Middle frontal gyrus (tissue), 1 donor: ENCODE results near the gene PARP11.

Experiments used
- DNase-seq: peaks from one replicate; pipeline ENCODE4 v3.0.0-alpha.2; 2015; ENCODE audit warnings: low spot score; ENCODE audit errors: extremely low spot score

Gene PARP11

DNA sequence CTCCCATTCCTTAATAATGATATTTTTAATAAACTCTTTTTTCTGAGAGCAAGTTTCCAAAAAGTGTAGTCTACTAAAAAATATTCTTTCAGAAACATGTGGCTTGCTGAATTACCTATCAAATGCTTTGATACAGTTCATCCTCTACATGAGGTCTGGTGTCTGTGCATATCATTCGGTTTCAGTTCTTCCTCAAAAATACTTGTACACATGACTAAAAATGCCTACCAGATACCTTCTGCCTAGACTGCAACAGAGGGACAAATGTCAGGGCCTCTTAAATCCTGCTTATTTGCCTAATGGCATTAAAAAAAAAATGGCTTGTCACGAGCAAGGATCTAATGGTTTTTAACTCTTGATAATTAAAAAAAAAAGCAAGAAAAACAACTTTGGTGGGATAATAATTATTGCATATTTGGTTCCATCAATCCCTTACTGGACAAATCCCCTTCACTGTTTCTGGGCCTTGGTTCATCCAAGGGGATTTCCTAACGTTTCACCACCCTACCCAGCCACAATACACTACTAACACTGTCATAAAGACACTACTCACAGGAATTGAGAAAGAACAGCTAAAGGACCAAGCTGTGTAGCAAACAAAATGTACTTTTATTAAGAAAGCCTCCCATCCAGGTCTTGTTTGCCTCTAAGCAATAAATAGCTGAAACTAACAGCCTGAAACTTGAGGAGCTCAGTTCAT is 45.7 kb downstream of the PARP11 start:
- no peak for DNase-seq

DNA sequence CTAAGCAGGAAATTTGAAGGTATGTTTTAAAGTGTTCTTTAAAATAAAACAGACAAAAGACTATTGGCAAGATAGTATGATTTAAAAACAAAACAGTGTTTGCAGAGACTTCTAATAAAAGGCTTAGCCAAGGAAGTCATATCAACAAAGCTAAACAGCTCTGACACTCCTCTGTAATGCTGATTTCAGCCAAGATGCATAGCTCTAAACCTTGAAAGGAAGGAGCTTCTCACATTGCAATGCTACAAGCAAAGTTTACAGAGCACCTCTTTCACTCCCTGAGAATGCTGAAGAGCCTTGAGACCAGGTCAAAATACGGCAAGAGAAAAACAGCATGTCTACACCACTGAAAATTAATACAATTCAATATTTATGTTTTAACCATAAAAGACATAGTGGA is 51.8 kb downstream of the PARP11 start:
- DNase-seq = no peak

DNA sequence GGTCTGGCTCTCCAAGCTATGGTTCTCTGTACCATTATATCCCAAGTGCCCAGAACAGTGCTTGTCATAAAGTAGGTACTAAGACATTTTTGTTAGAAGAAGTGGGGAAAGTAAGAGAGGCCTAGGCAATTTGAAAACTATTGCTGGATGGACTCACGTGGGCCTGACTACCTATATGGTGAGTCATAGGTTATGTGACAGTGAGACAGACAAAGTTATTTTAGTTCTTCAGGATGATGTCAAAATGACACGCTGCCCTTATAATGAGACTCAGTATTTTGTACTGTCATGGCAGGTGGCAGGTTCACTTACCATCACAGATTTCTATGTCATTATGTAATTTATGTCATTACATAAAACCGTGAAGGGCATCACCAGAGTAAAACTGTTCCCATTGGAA is 53.1 kb downstream of the PARP11 start:
- no peak for DNase-seq

DNA sequence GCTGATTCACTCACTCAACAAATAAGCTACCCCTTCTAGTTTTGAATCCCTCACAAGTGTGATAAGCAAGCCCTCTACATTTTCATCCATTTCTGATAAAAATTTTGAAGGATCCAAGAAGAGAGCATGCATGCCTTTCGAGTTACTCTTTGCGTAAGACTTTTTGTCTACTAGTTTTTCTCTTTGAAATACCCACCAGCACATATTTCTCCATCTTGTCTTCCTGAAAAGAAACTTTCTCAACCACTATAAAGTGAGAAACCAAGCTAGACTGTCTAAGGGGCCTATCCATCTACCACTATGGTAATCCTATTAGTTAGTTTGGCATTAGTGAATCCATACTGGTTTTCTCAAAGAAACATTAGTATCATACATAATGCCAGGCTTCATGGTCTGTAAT is 56.9 kb downstream of the PARP11 start:
- DNase-seq = no peak

DNA sequence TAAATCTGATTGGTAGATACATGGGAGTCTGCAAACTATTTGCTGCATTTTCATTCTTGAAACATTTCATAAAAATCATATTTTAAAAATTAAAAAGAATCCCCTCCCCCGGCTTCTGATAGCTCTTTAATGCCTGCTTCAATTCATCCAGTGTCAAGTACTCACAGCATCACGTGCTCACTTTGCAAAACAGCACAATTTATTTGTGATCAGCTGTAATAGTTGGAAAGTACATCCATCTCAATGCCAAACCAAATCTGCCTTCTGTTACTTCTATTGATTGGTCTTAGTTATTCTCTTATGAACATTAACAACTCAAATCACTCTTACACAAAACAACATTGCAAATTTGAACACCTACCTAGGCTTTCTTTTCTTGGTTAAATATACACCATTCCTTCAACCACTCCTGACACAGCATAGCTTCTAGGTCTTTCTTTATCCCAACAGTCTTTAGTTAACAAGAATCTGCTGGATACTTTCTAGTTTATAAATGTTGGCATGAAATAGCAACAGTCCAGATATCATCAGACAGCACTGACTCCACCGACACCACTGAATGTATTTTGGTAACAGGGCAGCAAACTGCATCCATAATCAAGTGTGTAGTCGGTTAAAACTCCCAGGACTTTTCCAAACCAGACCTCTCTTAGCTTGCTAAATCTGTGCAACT is 58.0 kb downstream of the PARP11 start:
- no peak for DNase-seq

DNA sequence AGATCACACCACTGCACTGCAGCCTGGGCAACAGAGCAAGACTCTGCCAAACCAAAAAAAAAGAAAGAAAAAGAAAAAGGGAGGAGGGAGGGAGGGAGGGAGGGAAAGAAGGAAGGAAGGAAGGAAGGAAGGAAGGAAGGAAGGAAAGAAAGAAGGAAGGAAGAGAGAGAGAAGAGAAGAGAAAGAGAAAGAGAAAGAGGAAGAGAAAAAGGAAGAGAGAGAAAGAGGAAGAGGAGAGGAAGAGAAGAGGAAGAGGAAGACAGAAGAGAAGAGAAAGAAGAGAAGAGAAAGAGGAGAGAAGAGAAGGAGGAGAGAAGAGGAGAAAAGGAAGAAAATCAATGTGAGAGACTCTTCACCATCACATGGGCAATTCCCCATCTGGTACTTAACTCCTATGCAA is 62.7 kb downstream of the PARP11 start:
- no peak for DNase-seq

DNA sequence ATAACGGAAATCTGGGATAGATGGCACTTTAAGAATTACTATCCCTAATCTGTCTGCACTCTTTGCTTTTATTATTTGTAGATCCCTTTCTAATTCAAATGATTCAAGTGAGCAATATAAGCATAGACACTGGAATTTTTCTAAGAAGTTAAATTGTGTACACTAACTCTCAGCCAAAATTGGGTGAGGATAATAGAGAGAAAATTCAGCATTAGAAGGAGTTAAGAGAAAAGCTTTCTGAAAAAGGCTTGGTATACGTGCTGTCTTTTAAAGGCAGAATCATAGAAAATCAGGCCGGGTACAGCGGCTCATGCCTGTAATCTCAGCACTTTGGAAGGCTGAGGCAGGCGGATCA is 63.2 kb downstream of the PARP11 start:
- DNase-seq = no peak

DNA sequence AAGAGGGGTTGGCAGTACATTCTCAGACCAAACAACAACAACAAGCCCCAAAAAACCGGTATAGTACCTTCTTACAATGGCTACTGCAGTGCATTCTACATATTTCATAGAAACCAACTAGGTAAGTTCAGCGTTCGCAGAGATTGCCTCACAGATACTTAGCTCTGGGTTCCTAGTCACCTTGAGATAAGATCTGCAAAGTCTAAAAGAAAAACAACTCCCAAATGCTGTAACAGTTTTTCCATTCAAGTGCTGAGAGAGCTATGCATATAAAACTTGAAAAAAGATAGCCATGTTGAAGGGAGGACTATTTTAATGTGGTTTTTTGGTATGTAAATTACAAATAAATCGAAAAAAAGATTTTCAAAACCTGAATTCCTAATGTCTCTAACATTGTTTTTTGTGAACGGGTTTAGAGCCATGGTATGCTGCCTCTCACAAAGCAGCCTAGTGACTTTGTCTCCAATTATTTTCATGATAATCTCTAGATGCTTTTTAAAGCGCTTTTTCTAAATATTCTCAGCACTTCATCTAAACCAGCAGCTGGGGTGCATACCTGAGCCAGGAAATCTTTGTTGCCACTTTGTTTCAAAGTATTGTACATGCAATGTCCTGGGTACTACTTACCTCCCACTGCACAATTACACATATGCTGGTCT is 63.7 kb downstream of the PARP11 start:
- no peak for DNase-seq

DNA sequence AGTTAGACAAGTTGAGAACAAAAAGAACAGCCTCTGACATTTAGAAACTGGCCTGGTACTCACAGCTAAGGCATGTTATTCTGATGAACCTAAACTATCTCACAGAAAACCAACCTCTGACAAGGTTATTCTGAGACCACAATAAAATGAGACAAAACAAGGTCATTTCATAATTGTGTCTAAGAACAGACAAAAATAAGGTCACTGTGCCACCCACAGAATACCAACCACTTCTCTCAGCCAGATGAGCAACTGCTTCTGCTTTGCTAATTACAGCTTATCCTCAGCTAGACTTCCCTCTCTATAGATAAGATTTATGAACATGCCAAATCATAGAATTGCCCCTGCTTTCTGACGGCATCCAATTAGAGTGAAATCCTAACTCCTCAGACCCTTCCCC is 68.1 kb downstream of the PARP11 start:
- DNase-seq = no peak

DNA sequence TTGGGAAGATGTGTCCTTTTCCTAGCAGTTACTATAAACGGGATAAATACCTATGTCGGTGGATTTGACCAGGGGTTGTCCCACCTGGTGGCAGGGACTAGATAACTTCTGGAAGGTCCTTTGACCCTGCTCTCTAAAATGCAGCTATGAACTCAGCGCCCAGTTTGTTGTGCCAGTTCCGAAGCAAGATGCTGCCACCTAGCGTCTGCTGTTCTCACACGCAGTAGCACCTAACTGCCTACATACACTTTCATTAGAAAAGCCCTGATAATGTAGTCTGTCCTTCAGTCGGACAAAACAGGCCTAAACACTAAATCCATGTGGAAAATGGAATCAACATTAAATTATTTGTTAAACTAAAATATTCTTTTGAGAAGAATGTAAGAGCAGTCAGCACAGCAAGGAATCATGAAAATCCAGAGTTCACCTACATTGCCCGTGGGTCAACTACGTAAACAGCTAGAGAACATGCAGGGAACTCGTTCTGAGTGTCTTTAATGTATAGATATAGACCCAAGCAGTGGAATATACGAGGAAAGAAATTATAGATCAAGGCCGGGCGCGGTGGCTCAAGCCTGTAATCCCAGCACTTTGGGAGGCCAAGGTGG is 69.2 kb downstream of the PARP11 start:
- DNase-seq = peak; percentile 68

DNA sequence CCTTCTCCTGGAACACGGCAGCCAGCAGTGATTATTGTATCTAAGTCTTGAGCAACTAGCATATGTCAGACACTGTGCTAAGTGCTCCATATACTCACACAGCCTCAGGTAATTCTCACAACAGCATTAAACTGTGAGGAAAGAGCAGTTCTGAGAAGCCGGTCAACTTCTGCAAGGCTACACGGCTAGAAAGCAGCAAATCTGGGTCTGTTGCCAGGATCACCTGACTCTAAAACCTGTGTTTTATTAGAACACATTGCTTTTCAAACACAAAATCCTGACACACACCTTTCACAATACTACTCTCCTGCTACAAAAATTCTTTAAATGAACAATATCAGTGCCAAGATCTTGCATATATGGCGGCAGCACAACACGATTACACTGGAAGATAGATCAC is 70.5 kb downstream of the PARP11 start:
- DNase-seq = no peak

DNA sequence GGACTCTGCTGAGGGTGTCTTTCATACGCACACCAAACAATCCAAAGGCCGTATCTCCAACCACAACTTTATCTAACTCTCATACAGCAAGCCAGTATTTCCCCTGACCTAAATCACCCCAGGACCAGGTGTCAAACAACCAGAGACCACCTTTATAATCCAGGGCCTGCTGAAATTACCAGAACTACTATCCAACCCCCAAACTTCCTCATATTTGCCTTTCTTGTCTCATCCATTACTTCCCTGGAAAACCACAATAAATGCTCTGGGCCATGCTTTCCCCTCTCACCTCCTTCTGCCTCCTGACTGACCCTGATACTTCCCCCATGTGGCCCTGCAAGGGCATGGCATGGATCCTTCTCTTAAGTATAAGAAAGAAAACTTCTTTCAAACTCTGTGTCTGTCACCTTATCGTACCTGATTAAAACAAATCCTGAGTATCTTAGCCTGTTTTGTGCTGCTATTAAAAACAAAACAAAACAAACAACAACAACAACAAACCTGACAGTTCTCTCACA is 75.6 kb downstream of the PARP11 start:
- no peak for DNase-seq

DNA sequence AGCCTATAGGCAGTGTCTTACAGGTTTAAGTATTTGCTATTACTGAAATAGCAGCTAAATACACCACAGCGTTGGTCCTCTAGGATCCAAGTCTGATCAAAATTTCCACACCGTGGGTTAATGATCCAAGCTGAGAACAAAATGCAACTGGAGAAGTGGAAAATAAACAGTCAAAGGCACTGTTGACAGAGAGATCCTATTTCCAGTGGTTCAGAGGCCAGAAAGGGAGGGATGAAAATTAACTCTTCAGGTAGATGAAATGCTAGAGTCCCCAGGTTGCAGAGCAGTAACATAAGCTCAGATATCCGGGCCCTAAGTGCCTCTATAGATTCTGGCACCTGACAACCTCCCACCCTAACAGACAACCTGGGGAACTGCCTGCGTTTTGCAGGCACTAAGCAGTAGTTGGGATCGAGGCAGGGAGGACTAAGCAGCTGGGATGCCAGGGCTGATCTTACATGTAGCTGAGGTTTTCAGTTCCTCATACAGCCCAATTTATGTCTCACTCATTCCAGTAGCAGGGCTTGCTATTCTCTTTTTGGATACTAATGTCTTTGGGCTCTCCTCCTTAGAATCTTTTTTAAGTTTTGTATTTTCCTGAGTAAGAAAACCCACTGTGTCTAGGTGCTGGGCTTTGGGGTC is 77.6 kb downstream of the PARP11 start:
- no peak for DNase-seq

DNA sequence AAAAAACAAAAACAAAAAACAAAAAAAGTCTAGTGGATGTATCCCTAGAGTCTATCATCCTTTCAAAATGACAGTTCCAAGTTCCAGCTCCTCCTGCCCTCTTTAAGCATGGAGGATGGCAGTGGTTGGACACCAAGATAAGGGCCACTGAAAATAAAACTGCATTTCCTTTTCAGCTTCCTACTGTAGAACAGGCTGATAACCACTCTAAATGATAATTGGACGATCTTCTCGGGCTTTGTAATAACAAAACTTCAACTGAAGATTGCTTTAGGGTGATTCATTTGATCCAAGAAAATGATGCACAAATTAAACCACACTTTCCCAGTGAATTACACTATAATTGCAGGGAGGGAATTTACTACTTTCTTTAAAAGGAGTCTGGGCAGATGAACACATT is 78.1 kb downstream of the PARP11 start:
- no peak for DNase-seq

DNA sequence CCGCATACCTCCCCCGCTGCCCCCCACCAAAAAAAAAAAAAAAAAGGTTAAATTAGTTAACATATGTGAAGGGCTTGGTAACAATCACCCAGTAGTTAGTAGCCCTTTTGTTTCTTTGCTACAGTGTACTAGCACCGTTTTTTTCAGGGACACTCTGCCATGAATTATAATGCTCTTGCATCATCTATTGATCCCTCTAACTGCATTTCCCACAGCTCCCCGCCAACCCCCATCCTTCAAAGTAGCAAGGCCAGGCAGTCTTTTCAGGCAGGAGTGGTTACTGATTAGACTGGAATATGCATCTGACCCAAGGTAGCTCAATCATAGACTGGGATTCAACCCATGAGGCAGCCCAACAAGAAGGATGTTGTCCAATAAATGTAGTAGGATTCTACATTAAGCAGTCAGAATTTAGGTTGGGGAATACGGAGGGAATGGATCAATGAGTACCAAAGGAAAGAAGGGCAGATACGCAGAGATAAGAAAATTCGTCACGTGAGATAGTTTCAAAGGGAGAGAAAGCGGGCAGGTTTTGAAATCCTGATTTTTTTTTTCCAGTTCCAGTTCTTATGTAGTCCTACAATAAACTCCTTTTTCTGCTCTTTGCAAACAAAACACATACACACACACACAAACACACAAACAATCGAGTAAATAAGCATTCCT is 80.4 kb downstream of the PARP11 start:
- no peak for DNase-seq

DNA sequence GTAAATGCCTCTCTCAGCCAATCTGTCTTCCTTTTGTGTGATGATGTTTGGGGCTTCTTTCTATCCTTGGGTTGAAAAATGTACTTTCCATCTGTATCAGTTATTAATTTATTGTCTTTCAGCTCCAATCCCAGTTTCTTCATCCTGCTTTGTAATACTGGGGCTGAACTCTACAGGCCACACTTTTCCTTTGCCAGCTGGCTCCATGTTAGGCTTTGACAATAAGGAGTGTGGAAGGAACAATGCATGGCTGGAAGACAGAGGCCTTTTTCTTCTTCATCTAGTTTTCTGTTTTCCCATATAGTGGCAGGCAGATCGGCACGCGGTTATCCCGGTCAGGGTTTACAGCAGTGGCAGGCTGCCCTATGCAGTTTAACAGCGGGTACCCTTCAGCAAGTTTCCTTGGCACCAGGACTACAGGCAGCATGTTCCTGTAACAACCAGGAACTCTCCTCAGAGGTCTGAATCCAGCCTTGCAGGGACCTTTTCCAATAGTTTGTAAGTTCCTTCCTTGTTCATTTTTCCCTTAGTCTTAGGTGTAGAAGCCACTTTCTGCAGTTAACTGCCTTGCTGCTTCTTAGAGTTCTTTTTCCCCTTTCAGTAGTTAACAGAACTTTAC is 81.8 kb downstream of the PARP11 start:
- DNase-seq = no peak

DNA sequence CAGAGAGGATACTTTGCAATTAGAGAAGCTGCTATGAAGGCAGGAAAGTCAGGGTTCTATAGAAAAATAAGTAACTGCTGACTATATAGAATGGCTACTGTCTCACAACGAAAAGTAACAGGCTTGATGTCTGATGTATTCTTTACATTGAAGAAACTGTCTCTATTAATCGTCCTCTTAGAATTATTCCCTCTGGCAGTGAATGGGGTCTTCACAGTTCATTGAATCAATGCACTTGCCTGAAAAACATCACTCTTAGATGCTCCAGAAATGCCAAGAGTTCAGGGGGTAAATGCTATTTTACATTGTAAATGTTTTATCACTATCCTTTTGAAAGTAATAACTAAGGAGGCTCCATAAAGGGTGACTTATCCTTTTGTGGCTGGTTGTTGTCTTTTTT is 82.6 kb downstream of the PARP11 start:
- DNase-seq = no peak

DNA sequence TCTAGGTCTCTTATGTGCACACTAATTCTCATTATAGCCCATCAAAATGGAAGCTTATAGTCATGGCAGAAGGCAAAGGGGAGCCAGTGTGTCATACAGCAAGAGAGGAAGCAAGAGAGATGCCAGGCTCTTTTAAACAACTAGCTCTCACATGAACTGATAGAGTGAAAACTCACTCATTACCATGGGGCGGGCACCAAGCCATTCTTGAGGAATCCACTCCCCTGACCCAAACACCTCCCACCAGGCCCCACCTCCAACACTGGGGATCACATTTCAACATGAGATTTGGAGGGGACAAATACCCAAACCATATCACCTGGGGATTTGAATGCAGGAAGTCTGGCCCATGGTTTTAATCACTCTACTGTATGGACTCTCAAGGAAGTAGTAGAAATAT is 83.4 kb downstream of the PARP11 start:
- DNase-seq = no peak

DNA sequence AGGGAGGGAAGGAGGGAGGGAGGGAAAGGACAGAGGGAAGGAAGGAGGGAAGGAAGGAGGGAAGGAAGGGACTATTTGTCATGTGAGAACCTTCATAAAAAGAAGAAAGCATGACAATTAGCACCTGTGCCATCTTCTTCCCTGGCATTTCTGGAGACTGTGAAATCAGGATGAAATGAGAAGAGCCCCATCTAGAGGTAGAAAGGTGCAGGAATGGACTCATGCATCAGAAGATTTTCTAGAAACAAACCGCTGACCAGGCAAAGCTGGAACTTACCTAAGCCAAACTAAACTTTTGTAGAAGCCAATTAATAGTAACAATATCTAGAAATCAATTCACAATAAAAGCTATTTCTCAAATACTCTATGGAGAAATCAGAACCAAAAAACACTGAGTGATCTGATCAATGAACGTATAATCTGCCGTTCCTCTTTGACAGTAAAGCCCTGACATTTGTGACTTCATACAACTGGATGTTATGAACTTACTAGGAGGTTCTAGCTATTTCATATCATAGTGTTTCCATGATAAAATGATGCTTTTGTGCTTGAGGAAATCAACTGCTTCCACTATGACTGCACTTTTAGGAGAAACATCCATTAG is 95.9 kb downstream of the PARP11 start:
- DNase-seq = peak; percentile 56

DNA sequence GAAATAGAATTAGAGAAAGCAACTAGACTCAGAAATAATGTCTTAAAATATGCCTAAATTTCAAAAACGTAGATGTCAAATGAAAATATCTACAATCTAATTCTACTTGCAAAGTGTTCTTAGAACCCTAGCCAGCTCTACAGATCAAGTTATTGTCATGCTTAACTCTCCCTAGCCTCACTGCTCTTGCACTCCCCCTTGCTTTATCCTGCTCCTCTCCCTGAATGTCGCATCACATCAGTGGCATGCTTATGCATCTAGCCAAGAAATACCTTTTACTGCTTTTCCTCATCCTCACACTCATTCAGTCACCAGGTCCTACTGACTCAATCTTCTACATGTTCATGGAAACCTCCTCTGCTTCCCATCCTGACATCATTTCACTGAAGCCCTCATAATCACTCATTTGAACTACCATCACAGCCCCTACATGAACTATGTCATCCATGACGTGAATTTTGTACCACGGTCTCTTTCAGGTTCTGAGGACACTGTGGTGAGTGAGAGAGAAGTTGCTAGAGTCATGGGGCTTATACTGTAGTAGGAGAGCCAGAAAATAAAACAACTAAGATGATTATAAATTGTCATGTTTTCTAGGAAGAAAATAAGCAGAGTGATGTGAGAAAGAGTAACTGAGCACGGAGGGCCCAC is 97.7 kb downstream of the PARP11 start:
- DNase-seq = no peak
